Hematopoietic multipotent progenitor cell treated with erythropoietin and hydrocortisone succinate and interleukin-3 and kit ligand, for 15 days (in vitro differentiated cells): Measurements from ENCODE around the gene JMJD1C.

Experiments used
- DNase-seq: peaks from one replicate; pipeline ENCODE4 v3.0.0-alpha.2; 2015; ENCODE audit warnings: low spot score

The JMJD1C gene

DNA sequence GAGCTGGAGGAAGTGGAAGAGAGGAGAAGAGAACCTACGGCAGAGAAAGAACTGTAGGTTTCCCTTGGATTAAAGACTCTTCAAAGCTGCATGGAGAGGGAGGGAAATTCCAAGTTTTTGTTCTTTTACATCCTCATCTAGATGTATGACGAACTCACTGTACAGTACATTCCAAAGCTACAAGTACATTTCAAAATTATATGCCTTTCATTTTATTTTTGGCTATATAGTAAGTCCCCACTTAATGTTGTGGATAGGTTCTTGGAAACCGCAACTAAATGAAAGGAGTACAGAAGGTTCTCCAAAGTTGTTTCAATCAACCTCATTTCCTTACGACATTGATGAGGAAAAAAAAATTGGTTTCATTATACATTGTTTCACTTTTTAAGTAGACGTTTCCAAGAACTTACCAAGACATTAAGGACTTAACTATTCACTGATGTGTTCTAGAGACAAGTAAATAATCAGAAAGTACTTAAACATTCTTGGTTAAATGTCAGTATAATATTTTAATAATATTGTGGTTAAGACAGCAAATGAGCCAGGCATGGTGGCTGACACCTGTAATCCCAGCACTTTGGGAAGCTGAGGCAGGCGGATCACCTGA is 16.1 kb upstream of the JMJD1C start:
- DNase-seq = no peak

GRCh38 chr10:63480237-63480636 is 14.5 kb upstream of the JMJD1C start:
- no peak for DNase-seq

DNA sequence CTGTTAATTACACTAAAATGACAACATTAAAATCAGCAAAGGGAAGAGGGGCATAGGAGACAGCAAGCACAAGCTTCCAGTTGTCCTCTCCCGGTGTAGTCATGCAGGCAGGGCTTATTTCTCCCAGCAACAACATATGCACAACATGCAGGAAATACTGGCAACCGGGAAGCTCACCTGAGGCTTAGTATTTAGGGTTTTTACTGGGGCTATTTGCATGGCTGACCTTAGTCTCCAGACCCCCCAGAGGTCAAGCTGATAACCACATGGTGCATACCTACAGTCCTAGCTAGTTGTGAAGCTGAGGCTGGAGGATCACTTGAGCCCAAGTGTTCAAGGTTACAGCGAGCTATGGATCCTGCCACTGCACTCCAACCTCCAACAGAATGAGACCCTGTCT is 12.8 kb upstream of the JMJD1C start:
- no peak for DNase-seq

GRCh38 chr10:63477927-63478326 is 12.2 kb upstream of the JMJD1C start:
- no peak for DNase-seq

DNA sequence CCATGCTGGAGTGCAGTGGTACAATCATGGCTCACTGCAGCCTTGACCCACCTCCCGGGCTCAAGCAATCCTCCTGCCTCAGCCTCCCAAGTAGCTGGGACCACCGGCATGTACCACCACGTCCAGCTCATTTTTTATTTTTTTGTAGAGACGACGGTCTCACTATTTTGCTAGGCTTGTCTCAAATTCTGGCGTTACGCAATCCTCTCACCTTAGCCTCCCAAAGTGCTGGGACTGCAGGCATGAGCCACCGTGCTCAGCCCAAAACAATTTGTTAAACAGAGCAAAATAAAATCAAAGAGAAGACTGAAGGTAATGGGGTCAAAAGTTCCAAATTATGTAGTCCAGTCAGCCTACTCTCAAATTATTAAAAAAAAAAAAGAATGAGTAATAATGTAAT is 8.7 kb upstream of the JMJD1C start:
- no peak for DNase-seq

DNA sequence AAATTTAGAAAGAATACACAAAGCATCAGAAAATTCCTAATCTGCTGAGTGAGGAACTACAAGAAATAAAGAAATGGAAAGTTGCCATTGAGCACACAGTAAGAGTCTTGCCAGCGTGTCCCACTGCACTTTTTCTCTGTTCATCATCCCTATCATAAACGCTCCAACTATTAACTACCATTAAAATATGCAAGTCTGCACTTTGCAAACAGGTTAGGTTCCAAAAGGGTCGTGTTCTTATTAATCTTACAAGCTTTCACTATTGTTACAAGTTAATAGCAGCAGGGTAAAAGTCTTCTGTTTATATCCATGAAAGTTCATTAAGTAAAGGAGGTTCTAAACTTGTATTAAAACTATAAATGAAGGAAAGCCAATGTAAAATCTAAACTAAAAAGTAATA is 5.2 kb upstream of the JMJD1C start:
- no peak for DNase-seq

- no peak for DNase-seq
Observed at GRCh38 chr10:63468947-63469346, 3.2 kb upstream of the JMJD1C start.

DNA sequence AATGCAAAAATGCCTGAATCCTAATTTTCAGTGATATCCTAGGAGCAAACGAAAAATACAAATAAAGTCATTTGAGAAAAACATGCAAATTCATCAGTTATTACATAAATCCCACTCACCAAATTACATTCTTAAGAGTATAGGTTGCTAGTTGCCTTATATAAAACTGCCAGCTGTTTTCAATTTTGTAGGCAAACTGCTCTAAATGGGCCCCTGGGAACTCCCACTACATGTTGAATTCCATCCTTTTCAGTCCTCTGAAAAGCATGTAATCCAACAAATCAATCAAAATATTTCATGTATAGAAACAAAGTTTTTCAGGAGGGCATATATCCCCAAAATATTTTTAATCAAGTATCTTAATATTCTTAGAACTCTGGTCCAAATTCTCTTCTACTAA is 2.1 kb upstream of the JMJD1C start:
- DNase-seq = no peak

GRCh38 chr10:63466144-63466935 is 563 bp upstream of the JMJD1C start:
- DNase-seq = peak; percentile 36

DNA sequence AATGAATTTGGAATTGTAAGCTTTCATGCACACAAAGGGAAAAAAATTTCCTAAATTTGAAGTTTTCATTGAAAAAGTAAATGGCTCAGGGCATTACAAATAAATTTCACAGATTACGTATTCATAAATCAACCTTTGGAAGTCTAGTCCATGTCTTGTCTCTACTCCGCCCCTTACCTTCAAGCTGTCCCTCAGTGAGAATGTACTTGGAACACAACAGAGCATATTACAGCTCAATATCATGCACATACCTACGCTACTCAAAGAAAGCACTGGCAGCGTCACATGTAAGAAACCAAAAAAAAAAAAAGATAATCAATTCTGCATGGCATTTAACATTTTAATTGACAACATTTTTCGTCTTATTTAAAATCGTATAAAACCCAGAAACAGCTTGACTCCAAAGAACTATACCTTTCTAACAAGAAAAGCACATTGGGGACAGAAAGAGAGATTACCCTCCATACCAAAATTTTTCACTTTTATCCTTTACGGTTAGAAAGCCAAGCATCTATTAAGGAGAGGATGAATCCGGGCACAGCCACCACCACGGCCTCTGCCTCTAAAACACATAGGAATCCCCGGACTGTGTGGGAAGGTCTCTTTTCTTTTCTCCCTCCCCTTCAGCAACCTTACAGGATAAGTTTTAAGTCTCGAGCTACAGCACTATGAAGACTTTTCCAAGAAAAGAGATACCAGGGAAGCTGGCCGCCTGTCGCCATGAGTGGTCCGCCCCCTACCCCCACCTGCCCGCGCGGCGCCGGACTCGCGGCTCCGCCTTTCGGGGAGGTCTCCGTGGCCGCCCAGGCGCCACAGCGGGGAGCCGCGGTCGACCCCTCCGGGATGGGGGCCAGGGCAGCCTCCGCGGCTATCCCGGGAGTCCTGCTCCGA is 1.1 kb downstream of the JMJD1C start:
- DNase-seq = peak; percentile 12

GRCh38 chr10:63462442-63462841 is 3.3 kb downstream of the JMJD1C start:
- no peak for DNase-seq

DNA sequence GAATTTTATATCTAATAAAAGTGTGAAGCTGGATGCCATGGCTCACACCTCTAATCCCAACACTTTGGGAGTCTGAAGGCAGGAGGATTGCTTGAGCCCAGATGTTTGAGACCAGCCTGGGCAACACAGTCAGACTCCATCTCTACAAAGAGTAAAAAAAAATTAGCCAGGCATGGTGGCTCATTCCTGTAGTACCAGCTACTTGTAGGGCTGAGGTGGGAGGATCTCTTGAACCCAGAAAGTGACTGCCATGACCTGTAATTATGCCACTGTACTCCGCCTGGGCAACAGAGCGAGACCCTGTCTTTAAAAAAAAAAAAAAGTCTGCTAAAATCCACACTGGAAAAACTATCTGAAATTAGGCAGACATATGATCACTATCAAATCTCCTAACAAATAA is 7.6 kb downstream of the JMJD1C start:
- no peak for DNase-seq

GRCh38 chr10:63457594-63457993 is 8.2 kb downstream of the JMJD1C start:
- DNase-seq = no peak

- no peak for DNase-seq
Observed at GRCh38 chr10:63456437-63457210, 9.2 kb downstream of the JMJD1C start.

DNA sequence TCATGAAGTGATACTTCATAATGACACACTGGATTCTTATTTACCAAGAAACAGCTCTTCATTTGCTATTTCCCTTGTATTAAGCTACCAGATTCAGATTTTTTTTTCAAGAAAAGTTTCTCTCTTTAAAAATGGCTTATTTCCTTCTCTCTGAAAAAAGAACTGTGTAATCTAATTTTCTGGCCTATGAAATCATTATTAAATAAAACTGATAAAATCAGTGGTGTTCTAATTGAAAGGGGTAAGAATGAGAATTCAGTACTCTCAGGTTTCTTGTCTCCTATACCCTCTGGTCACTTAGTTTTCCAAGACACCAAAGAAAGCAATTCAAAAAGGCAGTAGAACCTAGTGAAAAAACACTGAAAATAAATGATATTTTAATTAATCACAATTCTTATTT is 10.3 kb downstream of the JMJD1C start:
- no peak for DNase-seq

- no peak for DNase-seq
Observed at GRCh38 chr10:63454631-63455030, 11.1 kb downstream of the JMJD1C start.

DNA sequence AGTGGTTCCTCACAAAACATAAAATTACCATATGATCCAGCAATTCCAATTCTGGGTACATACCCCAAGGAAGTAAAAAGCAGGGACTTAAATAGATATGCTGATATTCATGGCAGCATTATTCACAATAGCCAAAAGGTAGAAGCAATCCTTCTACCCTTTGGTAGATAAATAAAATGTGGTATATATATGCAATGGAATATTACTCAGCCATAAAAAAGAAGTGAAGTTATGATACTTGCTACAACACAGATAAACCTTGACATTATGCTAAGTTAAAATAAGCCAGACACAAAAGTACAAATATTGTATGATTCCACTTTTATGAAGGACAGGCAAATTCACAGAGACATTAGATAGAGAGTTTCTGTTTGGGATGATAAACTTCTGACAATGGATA is 13.3 kb downstream of the JMJD1C start:
- DNase-seq = no peak

GRCh38 chr10:63446716-63447440 is 18.9 kb downstream of the JMJD1C start:
- no peak for DNase-seq

GRCh38 chr10:63441404-63441803 is 24.4 kb downstream of the JMJD1C start:
- no peak for DNase-seq

GRCh38 chr10:63439607-63440006 is 26.2 kb downstream of the JMJD1C start:
- no peak for DNase-seq
